ENCODE measurements around the gene DIRAS2. TPM values are rescaled to one million over a fixed set of nuclear protein-coding genes. Genes with fewer than 3 reads are reported as not detected.

DIRAS2 gene
- total RNA-seq, 1 donor = not detected

GRCh38 chr9:90631964-90632363 lies 10.7 kb downstream of the DIRAS2 start:
- Histone ChIP-seq H4K20me1 (ENCODE audit: insufficient read depth, low read length) (no peaks in the 10 kb centered on the region), H3K4me3 (ENCODE audit: insufficient read depth, low read length) (no peak overlapping the region), H3K4me2 (ENCODE audit: insufficient read depth, low read length) (no peak overlapping the region), H3K27me3 (ENCODE audit: insufficient read depth, low read length) (no peaks in the 10 kb centered on the region), H3K36me3 (ENCODE audit: insufficient read depth, low read length) (no peaks in the 10 kb centered on the region), H3K9me3 (ENCODE audit: low read depth, low read length) (no peaks in the 10 kb centered on the region), H3K27ac (ENCODE audit: low read depth, low read length) (no peak overlapping the region), H3K4me1 (ENCODE audit: insufficient read depth, low read length) (no peaks in the 10 kb centered on the region), H2AFZ (ENCODE audit: low read length) (no peak overlapping the region), H3K79me2 (ENCODE audit: insufficient read depth, low read length) (no peaks in the 10 kb centered on the region)
- no peak for TF ChIP-seq CTCF (IDR thresholded peaks at IDR 0.05; ENCODE audit: extremely low read depth, low read depth, low read length)
- DNase-seq (ENCODE audit: insufficient read length, low spot score, missing footprints) = no peak

GRCh38 chr9:90629991-90630390 lies 12.6 kb downstream of the DIRAS2 start:
- H3K4me2 ChIP-seq (ENCODE audit: insufficient read depth, low read length) = no peak overlapping the region
- no peaks in the 10 kb centered on the region for H3K4me1 ChIP-seq (ENCODE audit: insufficient read depth, low read length)
- no peaks in the 10 kb centered on the region for H3K36me3 ChIP-seq (ENCODE audit: insufficient read depth, low read length)
- H3K4me3 ChIP-seq (ENCODE audit: insufficient read depth, low read length) = no peak overlapping the region
- no peak overlapping the region for H2AFZ ChIP-seq (ENCODE audit: low read length)
- DNase-seq (ENCODE audit: insufficient read length, low spot score, missing footprints) = no peak
- H3K27me3 ChIP-seq (ENCODE audit: insufficient read depth, low read length) = no peaks in the 10 kb centered on the region
- H3K79me2 ChIP-seq (ENCODE audit: insufficient read depth, low read length) = no peaks in the 10 kb centered on the region
- no peak overlapping the region for H3K27ac ChIP-seq (ENCODE audit: low read depth, low read length)
- H4K20me1 ChIP-seq (ENCODE audit: insufficient read depth, low read length) = no peaks in the 10 kb centered on the region
- TF ChIP-seq CTCF (IDR thresholded peaks at IDR 0.05; ENCODE audit: extremely low read depth, low read depth, low read length) = no peak
- no peaks in the 10 kb centered on the region for H3K9me3 ChIP-seq (ENCODE audit: low read depth, low read length)

- no peaks in the 10 kb centered on the region for H3K9me3 ChIP-seq (ENCODE audit: low read depth, low read length)
- no peak for TF ChIP-seq CTCF (IDR thresholded peaks at IDR 0.05; ENCODE audit: extremely low read depth, low read depth, low read length)
- DNase-seq (ENCODE audit: insufficient read length, low spot score, missing footprints) = no peak
- no peaks in the 10 kb centered on the region for H3K79me2 ChIP-seq (ENCODE audit: insufficient read depth, low read length)
- H4K20me1 ChIP-seq (ENCODE audit: insufficient read depth, low read length) = no peaks in the 10 kb centered on the region
- no peak overlapping the region for H3K4me2 ChIP-seq (ENCODE audit: insufficient read depth, low read length)
- H2AFZ ChIP-seq (ENCODE audit: low read length) = no peak overlapping the region
- no peaks in the 10 kb centered on the region for H3K27me3 ChIP-seq (ENCODE audit: insufficient read depth, low read length)
- no peak overlapping the region for H3K4me3 ChIP-seq (ENCODE audit: insufficient read depth, low read length)
- no peaks in the 10 kb centered on the region for H3K36me3 ChIP-seq (ENCODE audit: insufficient read depth, low read length)
- H3K27ac ChIP-seq (ENCODE audit: low read depth, low read length) = no peak overlapping the region
- no peaks in the 10 kb centered on the region for H3K4me1 ChIP-seq (ENCODE audit: insufficient read depth, low read length)
These were observed 13.3 kb downstream of the DIRAS2 start for GRCh38 chr9:90629354-90629753.

- Histone ChIP-seq H3K27me3 (ENCODE audit: insufficient read depth, low read length) (no peaks in the 10 kb centered on the region), H3K9me3 (ENCODE audit: low read depth, low read length) (no peaks in the 10 kb centered on the region), H3K36me3 (ENCODE audit: insufficient read depth, low read length) (no peaks in the 10 kb centered on the region), H3K79me2 (ENCODE audit: insufficient read depth, low read length) (no peaks in the 10 kb centered on the region), H4K20me1 (ENCODE audit: insufficient read depth, low read length) (no peaks in the 10 kb centered on the region), H3K4me2 (ENCODE audit: insufficient read depth, low read length) (no peak overlapping the region), H3K4me3 (ENCODE audit: insufficient read depth, low read length) (no peak overlapping the region), H3K27ac (ENCODE audit: low read depth, low read length) (no peak overlapping the region), H2AFZ (ENCODE audit: low read length) (no peak overlapping the region), H3K4me1 (ENCODE audit: insufficient read depth, low read length) (no peaks in the 10 kb centered on the region)
- no peak for DNase-seq (ENCODE audit: insufficient read length, low spot score, missing footprints)
- TF ChIP-seq CTCF (IDR thresholded peaks at IDR 0.05; ENCODE audit: extremely low read depth, low read depth, low read length) = no peak
These were observed 25.8 kb downstream of the DIRAS2 start for GRCh38 chr9:90616806-90617205.
